Activated T-cell treated with anti-CD3 and anti-CD28 coated beads, Interleukin-2, amount 50 U/mL, for 24 hours (primary cell): ENCODE results near the gene CFAP54.

Source experiments
- DNase-seq: peaks from one replicate; pipeline ENCODE4 v3.0.0-alpha.2; 2020
- H3K27ac Mint-ChIP-seq: 2 replicates; pipeline ENCODE4 v1.8.0; 2020; ENCODE audit warnings: mild to moderate bottlenecking, mixed read lengths
- H3K27me3 Mint-ChIP-seq: 2 replicates; pipeline ENCODE4 v1.8.0; 2020; ENCODE audit warnings: mixed read lengths
- H3K36me3 Mint-ChIP-seq: 2 replicates; pipeline ENCODE4 v1.8.0; 2020; ENCODE audit warnings: low read depth, mixed read lengths
- H3K4me1 Mint-ChIP-seq: 2 replicates; pipeline ENCODE4 v1.8.0; 2020; ENCODE audit warnings: low read depth, mixed read lengths
- H3K4me3 Mint-ChIP-seq: 2 replicates; pipeline ENCODE4 v1.8.0; 2020; ENCODE audit warnings: mild to moderate bottlenecking, moderate library complexity, mixed read lengths
- H3K9me3 Mint-ChIP-seq: 2 replicates; pipeline ENCODE4 v1.8.0; 2020; ENCODE audit warnings: mixed read lengths

Gene CFAP54

DNA sequence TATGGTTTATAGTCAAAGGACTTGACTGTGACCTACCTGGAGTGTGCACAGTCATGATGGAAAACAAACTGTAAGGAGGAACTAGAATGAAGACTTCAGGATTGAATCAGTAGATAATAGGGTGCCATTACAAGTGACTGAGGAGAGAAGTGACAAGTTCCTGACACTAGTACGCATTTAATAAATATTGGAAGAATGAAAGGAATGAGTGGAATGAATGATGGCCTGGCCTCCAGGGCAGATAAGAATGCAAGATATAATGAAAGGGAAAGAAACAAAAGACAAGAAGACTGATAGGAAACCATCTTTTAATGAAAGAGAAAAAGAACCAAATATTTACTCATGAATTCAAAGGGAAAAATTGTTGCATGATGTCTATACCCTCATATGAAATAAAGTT lies 372.9 kb downstream of the CFAP54 start:
- Mint-ChIP-seq H3K4me3 (no peak overlapping the region), H3K9me3 (peaks cover 3% of the 10 kb centered on the region), H3K36me3 (no peaks in the 10 kb centered on the region), H3K27ac (no peak overlapping the region), H3K4me1 (no peaks in the 10 kb centered on the region), H3K27me3 (peaks cover 22% of the 10 kb centered on the region)
- DNase-seq = no peak

DNA sequence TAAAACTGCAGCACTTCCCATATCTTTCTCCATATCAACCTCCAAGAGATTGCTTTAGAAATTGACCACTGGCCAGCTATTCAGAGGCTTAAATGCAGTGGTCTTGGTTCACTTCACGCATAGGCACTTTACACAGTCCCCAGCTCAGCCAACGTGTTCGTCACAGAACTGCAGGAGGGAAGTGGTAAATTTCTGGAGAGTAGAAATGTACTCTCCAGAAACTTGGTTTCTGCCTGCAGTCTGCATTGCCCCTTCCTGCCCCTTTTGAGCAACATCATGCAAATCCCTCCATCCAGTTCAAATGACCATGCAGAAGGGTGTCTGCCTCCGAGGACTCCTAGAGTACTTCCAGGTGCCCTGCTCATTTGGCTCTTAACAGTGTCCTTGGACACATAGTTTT lies 375.0 kb downstream of the CFAP54 start:
- Mint-ChIP-seq H3K27me3 (peaks cover 25% of the 10 kb centered on the region), H3K27ac (no peak overlapping the region), H3K36me3 (no peaks in the 10 kb centered on the region), H3K4me3 (no peak overlapping the region), H3K4me1 (no peaks in the 10 kb centered on the region), H3K9me3 (no peaks in the 10 kb centered on the region)
- no peak for DNase-seq

DNA sequence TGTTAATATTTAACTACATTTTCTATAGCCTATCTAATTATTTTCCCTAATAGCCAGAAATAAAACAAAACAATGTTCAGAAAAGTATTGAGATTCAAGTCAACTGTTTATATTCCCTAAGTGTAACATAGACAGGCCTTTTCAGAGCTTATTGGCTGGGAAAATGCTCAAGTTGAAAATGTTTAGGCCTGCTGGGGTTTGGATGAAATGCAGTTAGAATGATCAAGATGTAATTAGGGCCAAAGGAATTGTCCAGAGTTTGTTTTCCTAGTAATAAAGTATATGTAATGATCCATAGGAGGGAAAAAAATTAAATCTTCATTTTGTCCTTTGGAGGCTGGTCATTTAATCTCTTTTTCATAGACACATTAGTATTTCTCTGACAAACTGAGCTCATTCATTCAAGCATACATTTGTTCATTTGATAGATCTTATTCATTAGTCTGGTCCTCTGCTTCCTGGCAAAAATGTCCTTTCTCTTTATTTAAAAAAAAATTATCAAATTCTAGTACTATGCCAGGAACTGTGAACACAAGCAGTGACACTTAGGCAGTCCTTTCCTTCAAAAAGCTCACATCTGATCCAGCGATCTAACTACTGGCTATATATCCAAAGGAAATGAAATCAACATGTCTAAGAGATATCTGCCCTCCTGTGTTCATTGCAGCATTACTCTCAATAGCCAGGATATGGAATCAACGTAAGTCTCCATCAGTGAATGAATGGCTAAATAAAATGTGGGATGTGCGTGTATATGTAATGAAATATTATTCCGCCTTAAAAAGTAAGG lies 377.6 kb downstream of the CFAP54 start:
- peaks cover 21% of the 10 kb centered on the region for H3K27me3 Mint-ChIP-seq
- no peaks in the 10 kb centered on the region for H3K4me1 Mint-ChIP-seq
- H3K9me3 Mint-ChIP-seq = no peaks in the 10 kb centered on the region
- no peak overlapping the region for H3K27ac Mint-ChIP-seq
- DNase-seq = no peak
- H3K36me3 Mint-ChIP-seq = no peaks in the 10 kb centered on the region
- no peak overlapping the region for H3K4me3 Mint-ChIP-seq

DNA sequence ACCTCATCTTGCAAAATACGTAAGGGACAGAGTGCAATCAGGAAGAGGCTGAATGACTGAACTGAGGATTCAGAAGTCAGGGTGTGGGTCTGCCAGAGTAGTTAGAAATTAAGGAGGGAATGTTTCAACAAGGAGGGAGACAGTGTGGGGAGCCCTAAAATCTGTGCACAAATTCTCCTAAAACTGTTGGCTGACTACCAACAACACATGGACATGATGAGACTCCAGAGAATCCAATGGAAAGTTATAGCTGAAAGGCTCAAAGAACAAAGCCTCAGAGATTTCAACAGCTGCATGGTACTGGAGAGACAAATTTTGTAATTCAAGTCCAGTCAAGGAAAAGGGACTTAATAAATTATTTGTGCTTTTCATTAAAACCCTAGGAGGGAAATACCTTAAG lies 381.6 kb downstream of the CFAP54 start:
- DNase-seq = no peak
- Mint-ChIP-seq H3K36me3 (no peaks in the 10 kb centered on the region), H3K9me3 (no peaks in the 10 kb centered on the region), H3K27ac (no peak overlapping the region), H3K4me3 (no peak overlapping the region), H3K27me3 (peaks cover 14% of the 10 kb centered on the region), H3K4me1 (no peaks in the 10 kb centered on the region)

DNA sequence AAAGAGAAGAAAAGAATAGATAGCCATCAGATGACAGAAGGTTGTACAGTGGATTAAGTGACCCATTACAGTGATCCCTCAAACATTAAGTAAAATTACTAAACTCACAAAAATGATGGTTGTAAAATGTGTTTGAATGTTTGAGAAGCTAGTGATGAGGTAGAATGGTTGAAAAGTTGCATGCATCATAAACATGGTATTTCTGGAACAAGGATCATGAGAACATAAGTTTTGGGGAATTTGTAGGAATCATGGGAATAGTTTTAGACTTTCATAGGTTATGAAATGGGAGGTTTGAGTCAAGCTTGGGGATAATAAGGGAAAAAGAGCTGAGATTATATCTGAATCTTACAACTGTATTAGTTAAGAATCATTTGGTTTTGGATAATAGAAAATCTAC lies 383.6 kb downstream of the CFAP54 start:
- Mint-ChIP-seq H3K4me3 (no peak overlapping the region), H3K4me1 (no peaks in the 10 kb centered on the region), H3K27me3 (peaks cover 21% of the 10 kb centered on the region), H3K36me3 (no peaks in the 10 kb centered on the region), H3K27ac (no peak overlapping the region), H3K9me3 (no peaks in the 10 kb centered on the region)
- no peak for DNase-seq

DNA sequence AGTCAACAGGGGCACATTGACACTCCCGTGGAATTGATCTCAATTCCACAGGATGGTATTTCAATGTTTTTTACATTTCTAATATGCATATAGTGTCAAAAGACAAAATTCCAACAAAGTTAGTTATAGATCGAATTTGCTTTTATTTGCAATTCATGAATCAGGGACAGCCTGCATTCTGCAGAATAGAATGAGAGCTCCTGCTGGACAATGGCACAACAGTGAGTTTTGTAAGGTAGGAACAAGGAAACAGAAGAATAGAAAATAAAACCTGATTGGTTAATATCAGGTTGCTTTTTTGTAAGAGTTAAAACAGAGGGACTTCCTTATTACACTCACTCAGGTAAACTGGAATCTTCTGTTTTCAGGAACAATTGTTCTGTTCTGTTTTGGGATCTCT lies 384.8 kb downstream of the CFAP54 start:
- Mint-ChIP-seq H3K4me1 (no peaks in the 10 kb centered on the region), H3K9me3 (no peaks in the 10 kb centered on the region), H3K4me3 (no peak overlapping the region), H3K27me3 (peaks cover 18% of the 10 kb centered on the region), H3K27ac (no peak overlapping the region), H3K36me3 (no peaks in the 10 kb centered on the region)
- DNase-seq = no peak

DNA sequence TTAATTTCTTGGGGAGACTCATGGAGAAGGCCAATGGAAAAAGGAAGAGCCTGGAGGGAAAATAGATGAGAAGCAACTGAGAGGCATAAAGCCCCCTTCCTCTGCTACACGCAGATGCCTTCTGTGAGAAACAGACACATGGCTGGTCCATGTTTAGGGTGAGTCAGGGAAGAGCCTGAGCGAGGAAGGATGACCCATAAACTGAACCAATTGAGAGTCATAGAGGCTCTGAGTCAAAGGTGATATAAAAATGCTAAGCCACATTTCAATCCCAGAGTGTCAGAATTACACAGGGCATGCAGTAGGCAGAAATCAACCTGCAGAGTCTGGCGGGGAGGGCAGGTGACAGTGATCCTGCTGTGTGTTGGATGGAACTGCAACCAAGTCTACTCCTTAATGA lies 387.6 kb downstream of the CFAP54 start:
- Mint-ChIP-seq H3K36me3 (no peaks in the 10 kb centered on the region), H3K27ac (no peak overlapping the region), H3K9me3 (no peaks in the 10 kb centered on the region), H3K4me3 (no peak overlapping the region), H3K4me1 (no peaks in the 10 kb centered on the region), H3K27me3 (peaks cover 20% of the 10 kb centered on the region)
- DNase-seq = no peak

DNA sequence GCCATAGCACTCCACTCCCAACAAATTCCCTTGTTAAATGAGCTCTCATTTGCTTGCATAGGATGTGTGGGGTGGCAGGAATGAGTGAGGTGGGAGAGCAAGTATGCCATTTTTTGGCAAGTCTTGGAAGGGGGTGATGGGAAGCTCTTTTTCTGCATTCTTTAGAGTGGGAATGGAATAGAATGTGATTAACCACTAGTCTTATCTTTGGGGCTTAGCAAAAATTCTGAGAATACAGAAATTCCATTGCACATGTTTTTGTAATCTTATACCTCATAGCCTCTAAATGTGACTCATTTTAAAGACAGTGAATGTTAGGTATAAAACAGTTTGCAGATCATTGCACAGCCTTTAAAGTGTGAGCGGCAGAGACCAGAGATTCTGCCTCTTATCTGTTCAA lies 389.3 kb downstream of the CFAP54 start:
- H3K9me3 Mint-ChIP-seq = no peaks in the 10 kb centered on the region
- H3K36me3 Mint-ChIP-seq = no peaks in the 10 kb centered on the region
- peaks cover 20% of the 10 kb centered on the region for H3K27me3 Mint-ChIP-seq
- H3K4me3 Mint-ChIP-seq = no peak overlapping the region
- DNase-seq = no peak
- H3K27ac Mint-ChIP-seq = no peak overlapping the region
- H3K4me1 Mint-ChIP-seq = no peaks in the 10 kb centered on the region

DNA sequence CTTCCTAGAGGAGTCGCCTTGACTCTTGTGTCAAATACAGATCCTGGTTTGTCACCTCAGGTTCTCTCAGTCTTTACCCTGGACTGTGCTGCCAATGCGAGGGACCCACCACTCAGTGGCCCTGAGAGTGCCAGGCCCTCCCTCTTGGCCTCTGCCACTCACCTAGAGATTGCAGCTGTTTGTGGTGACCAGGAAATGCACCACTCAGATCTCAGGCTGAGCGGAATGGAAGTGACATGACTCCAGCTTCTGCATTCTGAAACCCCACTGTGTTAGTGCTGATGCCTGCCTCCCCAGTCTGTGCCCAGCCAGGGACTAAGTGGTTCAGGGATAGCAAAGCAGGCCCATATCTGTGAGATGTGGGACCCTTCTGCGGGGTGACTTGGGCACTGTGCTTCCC lies 389.9 kb downstream of the CFAP54 start:
- Mint-ChIP-seq H3K4me1 (no peaks in the 10 kb centered on the region), H3K36me3 (no peaks in the 10 kb centered on the region), H3K27ac (no peak overlapping the region)

DNA sequence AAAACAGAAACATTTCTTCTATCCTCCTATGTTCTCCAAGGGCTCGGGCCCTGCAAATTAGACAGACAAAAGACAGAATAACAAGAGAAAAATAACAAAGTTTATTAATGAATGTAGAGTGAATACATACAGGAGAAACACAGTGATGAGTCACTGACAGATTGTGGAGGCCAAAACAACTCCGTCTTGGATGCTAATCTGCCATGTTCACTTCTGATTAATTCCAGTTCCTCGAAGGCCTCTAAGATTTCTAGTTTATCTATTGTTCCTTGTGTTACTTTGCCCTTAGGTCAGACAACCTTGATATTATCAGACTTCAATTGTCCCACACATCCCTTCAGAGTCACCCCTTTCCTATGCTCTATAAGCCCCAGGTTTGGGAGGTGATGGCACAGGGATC lies 390.8 kb downstream of the CFAP54 start:
- Mint-ChIP-seq H3K4me1 (no peaks in the 10 kb centered on the region), H3K36me3 (no peaks in the 10 kb centered on the region), H3K9me3 (no peaks in the 10 kb centered on the region), H3K27me3 (peaks cover 13% of the 10 kb centered on the region), H3K4me3 (no peak overlapping the region), H3K27ac (no peak overlapping the region)
- DNase-seq = no peak

More for the DNA sequence above, 389.9 kb downstream of the CFAP54 start:
- DNase-seq = no peak
- Mint-ChIP-seq H3K27me3 (peaks cover 15% of the 10 kb centered on the region), H3K9me3 (no peaks in the 10 kb centered on the region), H3K4me3 (no peak overlapping the region)

DNA sequence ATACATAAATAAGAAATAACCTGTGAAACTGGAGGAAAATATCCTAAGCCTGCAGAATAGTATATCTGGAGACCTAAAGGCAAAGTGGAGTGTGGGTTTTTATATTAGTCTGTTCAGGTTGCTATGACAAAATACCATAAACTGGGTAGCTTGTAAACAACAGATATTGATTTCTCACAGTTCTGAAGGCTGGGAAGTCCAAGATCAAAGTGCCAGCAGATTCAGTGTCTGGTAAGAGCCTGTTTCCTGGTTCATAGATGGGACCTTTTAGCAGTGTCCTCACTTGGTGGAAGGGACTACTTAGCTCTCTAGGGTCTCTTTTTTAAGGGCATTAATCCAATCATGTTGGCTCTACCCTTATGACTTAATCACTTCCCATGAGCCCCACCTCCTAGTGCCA lies 392.2 kb downstream of the CFAP54 start:
- H3K36me3 Mint-ChIP-seq = no peaks in the 10 kb centered on the region
- H3K9me3 Mint-ChIP-seq = no peaks in the 10 kb centered on the region

DNA sequence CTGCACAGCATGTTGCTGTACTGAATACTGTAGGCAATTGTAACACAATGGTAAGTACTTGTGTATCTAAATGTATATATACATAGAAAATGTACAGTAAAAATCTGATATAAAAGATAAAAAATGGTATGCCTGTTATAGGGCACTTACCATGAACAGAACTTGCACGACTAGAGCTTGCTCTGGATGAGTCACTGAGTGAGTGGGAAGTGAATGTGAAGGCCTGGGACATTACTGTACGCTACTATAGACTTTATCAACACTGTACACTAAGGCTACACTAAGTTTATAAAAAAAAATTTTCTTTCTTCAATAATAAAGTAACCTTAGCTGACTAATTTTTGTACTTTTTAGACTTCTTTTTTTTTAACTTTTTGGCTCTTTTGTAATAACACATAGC lies 393.5 kb downstream of the CFAP54 start:
- DNase-seq = no peak

More for the DNA sequence above, 392.2 kb downstream of the CFAP54 start:
- Mint-ChIP-seq H3K27ac (no peak overlapping the region), H3K4me3 (no peak overlapping the region), H3K4me1 (no peaks in the 10 kb centered on the region), H3K27me3 (peaks cover 11% of the 10 kb centered on the region)
- no peak for DNase-seq

DNA sequence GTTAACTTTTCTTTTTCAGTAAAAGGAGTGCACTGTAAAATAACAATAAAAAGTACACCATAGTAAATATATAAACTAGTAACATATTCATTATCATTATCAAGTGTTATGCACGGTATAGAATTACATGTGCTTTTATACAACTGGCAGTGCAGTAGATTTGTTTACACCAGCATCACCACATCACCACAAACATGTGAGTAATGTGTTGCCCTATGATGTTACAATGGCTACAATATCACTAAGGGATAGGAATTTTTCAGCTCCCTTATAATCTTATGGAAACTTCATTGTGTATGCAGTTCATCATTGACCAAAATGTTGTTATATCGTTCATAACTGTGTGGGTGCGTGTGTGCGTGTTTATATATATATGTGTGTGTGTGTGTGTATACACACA lies 394.2 kb downstream of the CFAP54 start:
- Mint-ChIP-seq H3K9me3 (no peaks in the 10 kb centered on the region), H3K4me3 (no peak overlapping the region), H3K36me3 (no peaks in the 10 kb centered on the region), H3K27ac (no peak overlapping the region), H3K4me1 (no peaks in the 10 kb centered on the region), H3K27me3 (peaks cover 2% of the 10 kb centered on the region)
- no peak for DNase-seq

More for the DNA sequence above, 393.5 kb downstream of the CFAP54 start:
- H3K27ac Mint-ChIP-seq = no peak overlapping the region
- no peak overlapping the region for H3K4me3 Mint-ChIP-seq
- H3K4me1 Mint-ChIP-seq = no peaks in the 10 kb centered on the region
- no peaks in the 10 kb centered on the region for H3K9me3 Mint-ChIP-seq
- peaks cover 2% of the 10 kb centered on the region for H3K27me3 Mint-ChIP-seq
- no peaks in the 10 kb centered on the region for H3K36me3 Mint-ChIP-seq

DNA sequence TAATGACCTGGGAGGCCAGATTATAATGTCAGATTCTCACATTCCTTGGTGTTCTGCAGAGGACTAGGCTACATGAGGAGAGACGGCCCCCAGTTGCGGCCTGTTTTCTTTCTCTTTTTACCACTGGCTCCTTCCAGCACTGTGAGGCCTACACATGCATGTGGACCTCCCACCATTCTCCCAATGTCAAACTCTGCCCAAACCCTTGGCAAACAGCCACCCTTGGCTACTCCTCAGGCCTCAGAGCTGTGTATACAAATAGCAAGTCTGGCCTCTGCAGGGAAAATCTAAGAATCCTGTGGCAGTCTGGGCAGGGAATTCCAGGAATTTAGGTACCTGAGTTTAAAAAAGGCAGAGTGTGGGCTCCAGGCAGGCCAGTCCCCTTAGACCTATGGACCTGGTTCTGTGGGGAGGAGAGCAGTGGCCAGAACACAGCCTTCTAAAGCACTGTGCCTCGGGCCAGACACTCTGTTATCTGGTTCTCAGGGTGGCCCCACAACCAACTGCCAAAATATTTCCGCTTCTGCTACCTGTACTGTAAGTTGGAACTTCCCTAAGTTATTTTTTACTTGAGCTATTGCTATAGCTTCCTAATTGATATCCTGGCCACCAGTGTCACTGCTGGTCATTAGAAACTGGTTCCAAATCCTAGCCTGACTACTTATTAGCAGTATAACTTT lies 397.8 kb downstream of the CFAP54 start:
- DNase-seq = no peak
- H3K36me3 Mint-ChIP-seq = no peaks in the 10 kb centered on the region
- H3K4me1 Mint-ChIP-seq = peaks cover 9% of the 10 kb centered on the region
- H3K27me3 Mint-ChIP-seq = peaks cover 11% of the 10 kb centered on the region
- no peak overlapping the region for H3K4me3 Mint-ChIP-seq
- H3K9me3 Mint-ChIP-seq = no peaks in the 10 kb centered on the region
- no peak overlapping the region for H3K27ac Mint-ChIP-seq

DNA sequence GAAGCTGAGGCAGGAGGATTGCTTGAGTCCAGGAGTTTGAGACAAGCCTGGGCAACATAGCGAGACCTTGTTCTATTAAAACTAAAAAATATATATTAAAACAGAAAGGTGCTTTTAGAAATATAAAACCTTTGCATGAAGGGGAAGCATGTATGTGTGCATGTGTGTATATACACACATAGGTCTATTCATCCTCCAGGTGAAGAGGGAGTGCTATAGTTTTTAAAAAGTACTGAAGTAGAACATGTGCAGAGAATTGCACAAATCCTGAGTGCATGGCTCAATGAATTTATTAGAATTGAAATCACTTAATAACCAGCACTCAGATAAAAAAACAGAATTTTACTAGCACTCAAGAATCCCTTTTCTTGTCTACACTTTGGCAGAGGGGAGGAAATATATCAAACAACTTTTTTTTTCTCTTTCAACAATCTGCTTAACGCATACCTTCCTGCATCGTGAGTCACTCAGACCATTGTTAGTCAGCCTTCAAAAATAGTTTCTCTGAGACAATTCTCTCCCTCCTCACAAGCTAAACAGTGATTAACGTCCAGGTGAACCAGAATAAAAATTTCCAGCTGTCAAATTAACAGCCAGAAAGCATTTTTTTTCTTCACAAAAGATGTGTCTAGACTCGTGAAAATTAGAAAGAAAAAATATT lies 400.0 kb downstream of the CFAP54 start:
- DNase-seq = no peak
- H3K36me3 Mint-ChIP-seq = no peaks in the 10 kb centered on the region
- H3K4me3 Mint-ChIP-seq = no peak overlapping the region
- H3K27me3 Mint-ChIP-seq = peaks cover 26% of the 10 kb centered on the region
- peak overlapping the region; percentile 50 for H3K27ac Mint-ChIP-seq
- H3K4me1 Mint-ChIP-seq = peaks cover 9% of the 10 kb centered on the region
- no peaks in the 10 kb centered on the region for H3K9me3 Mint-ChIP-seq
